ENCODE results near the gene TPSB2.
"Not testable (repeated sequence)": the region's sequence is repeated elsewhere in the genome, so short reads cannot be mapped to it uniquely, and the experiment has no call there.

TPSB2 gene

GRCh38 chr16:1261131-1261892 is 31.3 kb upstream of the TPSB2 start:
- DNase-seq = no peak

- no peak for DNase-seq
Measured at GRCh38 chr16:1260101-1260680, 30.2 kb upstream of the TPSB2 start.

GRCh38 chr16:1259760-1260068 is 29.7 kb upstream of the TPSB2 start:
- DNase-seq = no peak

- no peak for DNase-seq
Measured at GRCh38 chr16:1258906-1259759, 29.1 kb upstream of the TPSB2 start.

GRCh38 chr16:1258225-1258600 is 28.2 kb upstream of the TPSB2 start:
- DNase-seq = no peak

GRCh38 chr16:1257561-1258224 is 27.7 kb upstream of the TPSB2 start:
- DNase-seq = no peak

- DNase-seq = no peak
Measured at GRCh38 chr16:1256874-1257322, 26.9 kb upstream of the TPSB2 start.

GRCh38 chr16:1256296-1256873 is 26.4 kb upstream of the TPSB2 start:
- DNase-seq = not testable (repeated sequence)

- not testable (repeated sequence) for DNase-seq
Measured at GRCh38 chr16:1255276-1256122, 25.5 kb upstream of the TPSB2 start, which contains the start of gene TPSD1. TPSD1 (plus strand) TSS chr16:1256069; CDS start chr16:1256281, 212 bp downstream.

GRCh38 chr16:1254821-1255220 is 24.8 kb upstream of the TPSB2 start:
- not testable (repeated sequence) for DNase-seq

- not testable (repeated sequence) for DNase-seq
Measured at GRCh38 chr16:1253701-1254364, 23.8 kb upstream of the TPSB2 start.

- DNase-seq = not testable (repeated sequence)
Measured at GRCh38 chr16:1249031-1249755, 19.2 kb upstream of the TPSB2 start.

GRCh38 chr16:1247903-1248537 is 18.0 kb upstream of the TPSB2 start:
- not testable (repeated sequence) for DNase-seq

- DNase-seq = no peak
Measured at GRCh38 chr16:1245452-1246020, 15.6 kb upstream of the TPSB2 start.

- no peak for DNase-seq
Measured at GRCh38 chr16:1244881-1245280, 14.9 kb upstream of the TPSB2 start.

- DNase-seq = not testable (repeated sequence)
Measured at GRCh38 chr16:1243907-1244850, 14.2 kb upstream of the TPSB2 start.

GRCh38 chr16:1243363-1243762 is 13.4 kb upstream of the TPSB2 start:
- DNase-seq = not testable (repeated sequence)

- DNase-seq = not testable (repeated sequence)
Measured at GRCh38 chr16:1241081-1241480, 11.1 kb upstream of the TPSB2 start.
